ENCODE data around the gene CLCF1. TPM values are rescaled to one million over a fixed set of nuclear protein-coding genes. Genes with fewer than 3 reads are reported as not detected.

CLCF1 gene
- total and polyA plus RNA-seq, 2 donors (not counting 3 experiments of a cell fraction or from before 2014, with no cell fraction given) = 5.8 to 6.5 TPM

- peaks cover 0 to 4% of the 10 kb centered on the region in 2 experiments for H3K27me3 ChIP-seq (ENCODE audit: control insufficient read depth in 2 of 2, insufficient read depth in 2 of 2, low read length in 2 of 2)
- POLR2A ChIA-PET = no interaction called here
- peak overlapping the region in 1 of 3 experiments; percentile 37 for H3K4me3 ChIP-seq (replicated peaks in 1 of 3; ENCODE audit: insufficient read depth in 1 of 3, low read depth in 1 of 3, low read length in 3 of 3)
- no peaks in the 10 kb centered on the region for H3K79me2 ChIP-seq (ENCODE audit: control insufficient read depth, insufficient read depth, low read length)
- TF ChIP-seq JUN (IDR thresholded peaks at IDR 0.05; ENCODE audit: borderline replicate concordance, insufficient read depth, insufficient read length, low read depth) (no peak), MYC (IDR thresholded peaks at IDR 0.05; ENCODE audit: low read depth, low read length) (no peak), GATA2 (IDR thresholded peaks at IDR 0.05; ENCODE audit: insufficient read depth, insufficient read length, low read depth, low read length) (no peak), POLR2AphosphoS5 (IDR thresholded peaks at IDR 0.05; ENCODE audit: insufficient read depth, low read depth, low read length) (no peak), FOS (IDR thresholded peaks at IDR 0.05; ENCODE audit: borderline replicate concordance, insufficient read depth, low read length) (no peak), CTCF (IDR thresholded peaks at IDR 0.05; ENCODE audit: extremely low read depth in 1 of 2, insufficient read depth in 1 of 2, low read depth in 1 of 2, low read length in 2 of 2) (no peak), POLR2A (IDR thresholded peaks at IDR 0.05; ENCODE audit: low read depth, low read length) (no peak), MAX (IDR thresholded peaks at IDR 0.05; ENCODE audit: insufficient read depth, insufficient read length) (no peak), EZH2 (IDR thresholded peaks at IDR 0.05; ENCODE audit: borderline replicate concordance, low read depth, low read length, severe bottlenecking) (no peak)
- H3K27ac ChIP-seq (ENCODE audit: insufficient read depth, low read depth, low read length) = no peak overlapping the region
- H3K4me2 ChIP-seq (ENCODE audit: insufficient read depth, low read length) = peak overlapping the region; percentile 82
- intact Hi-C loops (cut with micrococcal nuclease) (loop anchor here (2.0 kb wide), 1 partner anchor 45 kb away; no protein-coding TSS in a partner anchor), dilution Hi-C loops (cut with MboI; ENCODE audit: extremely low pct_ligation_motif_present, low sequenced_read_pairs) (no loop called here)
- CTCF ChIA-PET = interaction anchor here (2.1 to 2.7 kb wide), 2 partner anchors 16 to 19 kb away, joined by 6 to 19 read pairs; partner anchors contain the start of genes PPP1CA and TBC1D10C
- no peaks in the 10 kb centered on the region for H3K36me3 ChIP-seq (ENCODE audit: control insufficient read depth in 2 of 2, extremely low read depth in 1 of 2, insufficient read depth in 2 of 2, low read length in 2 of 2)
- H3K9me3 ChIP-seq (replicated peaks; ENCODE audit: control insufficient read depth, insufficient read depth, low read length) = no peaks in the 10 kb centered on the region
- peak overlapping the region; percentile 87 for H2AFZ ChIP-seq (ENCODE audit: low read depth, low read length)
- H3K9me1 ChIP-seq (replicated peaks; ENCODE audit: control insufficient read depth, extremely low read depth, insufficient read depth, low read length) = no peaks in the 10 kb centered on the region
- no peak for DNase-seq (ENCODE audit: low read depth, low spot score)
- no peak overlapping the region for H3K9ac ChIP-seq (replicated peaks; ENCODE audit: extremely low read depth, insufficient read depth, low read length)
- FAIRE-seq = no peak
- BruUV-seq (replicated peaks) = no TSS peak
- H4K20me1 ChIP-seq (replicated peaks; ENCODE audit: control insufficient read depth, extremely low read depth, insufficient read depth, low read length) = no peaks in the 10 kb centered on the region
- H3K4me1 ChIP-seq (ENCODE audit: control insufficient read depth, extremely low read depth, insufficient read depth, low read length) = peaks cover 4% of the 10 kb centered on the region
These were observed 46.8 kb upstream of the CLCF1 start for GRCh38 chr11:67420147-67420645.

All from endothelial cell of umbilical vein (primary cell).